HAP-1 (cell line): ENCODE results near the gene DLL1.

Experiments used
- DNase-seq, 2 experiments: peaks; one replicate each; pipeline ENCODE4 v3.0.0-alpha.2; 2016 to 2020; ENCODE audit warnings: low spot score in 2 of 2
- H3K27me3 ChIP-seq: fragments of 250-450 bp; sonication (Bioruptor Pico); 2 replicates; pipeline ENCODE4 v1.5.1; 2020; ENCODE audit warnings: low read depth, mild to moderate bottlenecking, moderate library complexity
- H3K36me3 ChIP-seq: fragments of 250-450 bp; sonication (Bioruptor Pico); replicated peaks from 2 replicates; pipeline ENCODE4 v1.5.1; 2020; ENCODE audit warnings: mild to moderate bottlenecking
- H3K4me1 ChIP-seq: fragments of 250-450 bp; sonication (Bioruptor Pico); 2 replicates; pipeline ENCODE4 v1.5.1; 2020; ENCODE audit warnings: mild to moderate bottlenecking
- H3K4me3 ChIP-seq: fragments of 250-450 bp; sonication (Bioruptor Pico); 2 replicates; pipeline ENCODE4 v1.5.1; 2020; ENCODE audit warnings: mild to moderate bottlenecking, moderate library complexity
- H3K9me3 ChIP-seq: fragments of 250-450 bp; sonication (Bioruptor Pico); 2 replicates; pipeline ENCODE4 v1.5.1; 2020; ENCODE audit warnings: mild to moderate bottlenecking, moderate library complexity
- in situ Hi-C: fragments of 300-500 bp; cut with MboI; formaldehyde crosslinking; loops from 3 replicates; pipeline ENCODE4 v1.14.3; 2020; ENCODE audit warnings: low sequenced_read_pairs, inconsistent platforms, mixed read lengths

DLL1 gene

DNA sequence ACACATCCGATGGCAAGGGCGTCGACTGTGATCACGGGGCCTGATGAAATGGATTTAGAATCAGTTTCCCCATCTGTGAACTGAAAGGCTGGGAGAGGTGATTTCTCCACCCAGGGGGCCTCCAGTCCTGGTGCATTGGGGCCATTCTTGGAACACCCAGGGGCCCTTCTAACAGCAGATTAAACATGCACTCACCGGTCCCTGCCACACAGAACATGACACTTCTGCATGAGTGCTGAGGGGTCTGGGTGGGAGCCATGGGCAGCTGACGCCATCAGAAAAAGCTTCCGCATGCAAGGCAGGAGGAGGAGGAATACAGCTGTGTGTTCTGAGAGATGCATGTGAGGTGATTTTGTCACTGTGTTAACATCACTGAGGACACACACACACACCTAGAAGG, 26.8 kb downstream of the DLL1 start:
- H3K4me3 ChIP-seq: no peak overlapping the region
- no peaks in the 10 kb centered on the region for H3K36me3 ChIP-seq
- no peaks in the 10 kb centered on the region for H3K27me3 ChIP-seq
- in situ Hi-C loops: no loop called here
- no peak for DNase-seq
- no peaks in the 10 kb centered on the region for H3K4me1 ChIP-seq
- no peaks in the 10 kb centered on the region for H3K9me3 ChIP-seq

DNA sequence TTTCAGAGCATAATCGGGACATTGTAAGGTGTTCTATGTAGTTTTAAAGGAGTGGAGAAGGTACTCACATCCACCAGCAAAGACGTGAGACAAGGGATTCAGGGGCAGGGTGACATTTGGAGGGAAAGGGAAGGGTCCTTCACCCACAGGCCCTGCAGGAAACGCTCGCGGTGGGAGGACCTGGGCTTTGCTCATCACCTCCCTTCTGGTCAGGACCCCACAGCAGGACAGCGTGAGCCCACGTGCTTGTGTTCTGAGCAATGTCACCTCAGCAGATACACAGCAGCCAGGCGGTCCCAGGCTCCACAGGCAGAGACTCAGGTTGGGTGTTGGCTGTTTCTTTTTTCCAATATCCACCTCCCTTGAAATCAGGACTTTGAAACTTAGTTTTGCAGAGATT, 27.5 kb downstream of the DLL1 start:
- in situ Hi-C loops: no loop called here
- no peaks in the 10 kb centered on the region for H3K9me3 ChIP-seq
- H3K36me3 ChIP-seq: no peaks in the 10 kb centered on the region
- no peak overlapping the region for H3K4me3 ChIP-seq
- no peaks in the 10 kb centered on the region for H3K27me3 ChIP-seq
- H3K4me1 ChIP-seq: no peaks in the 10 kb centered on the region
- DNase-seq: no peak

DNA sequence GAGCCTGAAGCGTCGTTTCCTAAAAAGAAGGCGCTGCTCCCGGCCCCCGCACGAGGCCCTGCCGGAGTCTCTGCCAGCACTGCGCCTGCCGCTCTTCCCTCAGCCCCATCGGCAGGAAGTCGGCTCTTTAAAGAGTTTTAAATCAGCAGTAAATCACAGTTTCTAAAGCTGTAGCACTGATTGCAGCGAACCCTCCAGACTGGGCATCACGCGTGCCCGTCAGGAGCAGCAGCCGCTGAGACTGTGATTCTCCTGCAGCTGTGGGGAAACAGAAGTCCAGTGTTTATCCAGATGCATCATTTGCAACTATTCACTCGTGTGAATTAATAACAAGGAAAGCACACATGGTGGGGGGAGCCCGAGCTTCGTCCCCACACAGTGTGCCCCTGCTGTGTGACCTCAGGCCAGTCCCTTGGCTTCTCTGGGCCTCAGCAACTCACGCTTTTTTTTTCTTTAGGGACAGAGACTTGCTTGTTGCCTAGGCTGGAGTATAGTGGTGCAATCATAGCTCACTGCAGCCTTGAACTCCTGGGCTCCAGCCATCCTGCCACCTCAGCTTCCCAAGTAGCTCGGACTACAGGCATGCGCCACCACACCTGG, 28.3 kb downstream of the DLL1 start:
- Histone ChIP-seq H3K9me3 (no peaks in the 10 kb centered on the region), H3K27me3 (no peaks in the 10 kb centered on the region), H3K4me1 (no peaks in the 10 kb centered on the region), H3K36me3 (no peaks in the 10 kb centered on the region), H3K4me3 (no peak overlapping the region)
- in situ Hi-C loops: no loop called here
- no peak for DNase-seq

DNA sequence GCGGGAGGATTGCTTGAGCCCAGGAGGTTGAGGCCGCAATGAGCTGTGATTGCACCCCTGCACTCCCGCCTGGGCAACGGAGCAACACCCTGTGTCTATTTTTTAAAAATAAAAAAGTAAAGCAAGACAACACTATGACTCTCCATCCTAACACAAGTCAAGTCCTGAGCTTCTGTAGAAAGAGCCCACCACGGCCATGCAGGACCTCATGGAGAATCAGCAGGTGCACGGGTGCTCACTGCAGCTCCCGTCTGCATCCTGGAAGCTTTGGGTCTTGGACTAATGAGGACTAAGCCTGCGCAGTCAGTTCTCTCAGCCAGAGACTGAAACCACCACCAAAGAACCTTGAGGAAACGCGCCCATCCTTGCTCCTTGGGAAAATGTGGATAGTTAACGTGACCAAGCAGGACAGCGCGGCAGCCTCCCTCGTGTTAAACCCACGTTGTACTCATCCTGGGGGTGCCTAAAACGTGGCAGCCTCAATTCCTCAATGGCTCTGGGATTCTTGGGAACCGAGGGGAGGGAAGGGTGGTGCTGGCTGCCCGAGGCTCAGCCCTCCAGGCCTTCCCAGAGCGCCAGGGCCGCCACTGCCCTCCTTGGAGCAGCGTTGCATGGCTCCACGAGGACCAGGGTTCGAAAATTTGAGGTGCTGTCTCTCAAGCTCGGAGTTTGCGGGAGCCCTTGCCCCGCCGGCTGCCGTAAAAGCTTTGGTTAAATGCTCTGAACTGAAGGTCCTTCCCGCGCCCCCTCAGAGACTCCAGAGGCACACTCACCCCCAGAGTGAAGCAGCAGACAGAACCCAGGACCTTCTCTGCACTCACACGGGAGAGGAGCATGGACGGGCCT, 29.0 kb downstream of the DLL1 start:
- no peak for DNase-seq
- Histone ChIP-seq H3K9me3 (no peaks in the 10 kb centered on the region), H3K36me3 (no peaks in the 10 kb centered on the region), H3K4me1 (no peaks in the 10 kb centered on the region), H3K4me3 (no peak overlapping the region), H3K27me3 (no peaks in the 10 kb centered on the region)
- in situ Hi-C loops: no loop called here

DNA sequence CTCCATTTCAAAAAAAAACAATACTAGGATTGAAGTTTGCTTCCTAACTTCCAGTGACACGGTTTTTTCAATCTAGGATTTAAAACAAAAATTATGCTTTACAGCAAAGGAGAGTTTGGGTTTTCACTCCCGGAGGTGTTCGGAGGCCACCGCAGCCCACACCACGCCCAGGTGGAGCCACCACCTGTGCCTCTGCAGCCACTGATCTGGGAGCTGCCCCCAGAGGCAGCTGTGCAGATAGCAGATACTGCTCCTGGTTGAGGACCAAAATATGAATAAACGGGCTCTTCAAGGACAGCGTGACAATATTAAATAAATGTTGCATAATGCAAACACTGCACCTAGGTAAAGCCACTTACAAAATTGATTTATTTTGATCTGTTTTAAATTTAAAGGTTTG, 30.2 kb downstream of the DLL1 start:
- in situ Hi-C loops: no loop called here

DNA sequence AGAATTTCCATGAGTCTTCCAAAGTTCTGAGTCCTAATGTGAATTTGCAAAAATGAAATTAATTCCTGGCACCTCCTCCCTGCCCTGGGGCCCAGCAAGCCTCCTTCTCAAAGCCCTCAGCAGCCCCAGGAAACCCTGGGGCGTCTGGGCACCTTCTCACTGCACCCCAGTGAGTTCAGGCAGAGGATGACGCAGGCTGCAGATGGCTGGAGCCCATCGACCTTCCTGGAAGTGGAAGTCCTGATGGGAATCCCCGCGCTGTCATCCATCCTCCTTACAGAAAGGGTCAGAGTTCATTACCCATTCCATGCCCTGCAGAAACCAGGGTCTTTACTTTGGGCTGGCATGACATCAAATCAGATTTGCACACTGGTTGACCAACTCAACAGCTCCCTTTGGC, 31.6 kb downstream of the DLL1 start:
- Histone ChIP-seq H3K4me1 (no peaks in the 10 kb centered on the region), H3K9me3 (no peaks in the 10 kb centered on the region), H3K36me3 (no peaks in the 10 kb centered on the region), H3K4me3 (no peak overlapping the region), H3K27me3 (no peaks in the 10 kb centered on the region)
- in situ Hi-C loops: no loop called here
- no peak for DNase-seq

More for the DNA sequence above, 30.2 kb downstream of the DLL1 start:
- no peak for DNase-seq
- Histone ChIP-seq H3K36me3 (no peaks in the 10 kb centered on the region), H3K27me3 (no peaks in the 10 kb centered on the region), H3K4me3 (no peak overlapping the region), H3K4me1 (no peaks in the 10 kb centered on the region), H3K9me3 (no peaks in the 10 kb centered on the region)

DNA sequence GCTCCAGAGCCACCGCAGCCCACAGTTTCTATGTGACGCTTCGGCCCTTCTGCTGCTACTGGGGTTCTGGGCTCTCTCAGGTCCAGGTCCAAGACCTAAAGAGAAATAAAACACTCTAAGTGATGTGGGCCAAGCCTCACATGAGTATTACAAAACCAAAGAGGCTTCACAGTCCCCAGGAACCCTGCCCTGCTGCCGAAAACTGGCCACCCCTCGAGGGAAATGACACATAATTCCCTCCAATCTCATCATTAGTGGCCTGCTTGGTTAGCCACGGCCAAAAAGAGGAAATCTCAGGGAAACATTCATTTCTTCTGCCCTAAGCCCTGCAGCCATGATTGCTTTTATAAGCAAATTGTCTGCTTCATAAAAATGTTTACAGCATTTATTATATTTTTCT, 32.5 kb downstream of the DLL1 start:
- no peak overlapping the region for H3K4me3 ChIP-seq
- no peaks in the 10 kb centered on the region for H3K36me3 ChIP-seq
- no peaks in the 10 kb centered on the region for H3K4me1 ChIP-seq
- in situ Hi-C loops: no loop called here
- DNase-seq: no peak
- H3K27me3 ChIP-seq: no peaks in the 10 kb centered on the region
- no peaks in the 10 kb centered on the region for H3K9me3 ChIP-seq

DNA sequence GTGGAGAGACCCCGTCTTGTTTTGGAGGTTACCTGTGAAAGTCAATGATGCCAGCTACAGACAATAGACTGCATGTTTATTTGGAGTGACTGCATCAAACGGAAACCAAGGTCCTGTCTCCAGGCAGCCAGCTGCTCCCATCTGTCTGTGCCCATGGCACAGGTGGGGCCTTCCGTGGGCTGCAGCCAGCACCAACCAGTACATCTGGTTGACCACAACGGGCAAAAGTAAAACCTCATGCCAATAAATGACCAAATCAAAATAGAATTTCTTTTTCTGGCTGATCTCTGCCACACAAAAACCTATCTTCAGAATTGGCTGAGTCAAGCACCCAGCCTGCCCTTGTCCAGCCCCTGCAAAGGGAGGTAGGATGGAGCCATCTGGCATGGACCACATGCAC, 33.5 kb downstream of the DLL1 start:
- no peak for DNase-seq
- in situ Hi-C loops: no loop called here
- Histone ChIP-seq H3K9me3 (no peaks in the 10 kb centered on the region), H3K4me3 (no peak overlapping the region), H3K27me3 (no peaks in the 10 kb centered on the region), H3K4me1 (no peaks in the 10 kb centered on the region), H3K36me3 (no peaks in the 10 kb centered on the region)

DNA sequence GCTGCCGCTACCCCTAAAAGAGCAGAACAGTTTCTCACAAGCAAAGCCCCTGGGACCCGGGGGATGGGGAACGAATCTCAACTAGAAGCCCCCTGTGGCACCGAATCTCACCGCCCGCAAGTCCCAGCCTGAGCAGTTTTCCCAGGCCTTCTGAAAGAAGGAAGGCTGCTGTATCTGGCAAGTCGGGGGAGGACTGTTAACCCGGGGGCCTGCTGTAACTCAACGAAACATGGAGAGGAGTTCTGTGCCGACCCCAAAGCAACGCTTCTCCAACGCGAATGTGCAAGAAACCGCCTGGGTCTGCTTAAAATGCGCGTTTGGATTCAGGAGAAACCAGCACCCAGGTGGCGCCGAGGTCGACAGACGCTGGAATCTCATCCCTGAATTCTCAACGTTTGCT, 34.2 kb downstream of the DLL1 start:
- no peaks in the 10 kb centered on the region for H3K9me3 ChIP-seq
- in situ Hi-C loops: no loop called here
- no peaks in the 10 kb centered on the region for H3K27me3 ChIP-seq
- no peak overlapping the region for H3K4me3 ChIP-seq
- H3K4me1 ChIP-seq: no peaks in the 10 kb centered on the region
- H3K36me3 ChIP-seq: no peaks in the 10 kb centered on the region
- DNase-seq: no peak

DNA sequence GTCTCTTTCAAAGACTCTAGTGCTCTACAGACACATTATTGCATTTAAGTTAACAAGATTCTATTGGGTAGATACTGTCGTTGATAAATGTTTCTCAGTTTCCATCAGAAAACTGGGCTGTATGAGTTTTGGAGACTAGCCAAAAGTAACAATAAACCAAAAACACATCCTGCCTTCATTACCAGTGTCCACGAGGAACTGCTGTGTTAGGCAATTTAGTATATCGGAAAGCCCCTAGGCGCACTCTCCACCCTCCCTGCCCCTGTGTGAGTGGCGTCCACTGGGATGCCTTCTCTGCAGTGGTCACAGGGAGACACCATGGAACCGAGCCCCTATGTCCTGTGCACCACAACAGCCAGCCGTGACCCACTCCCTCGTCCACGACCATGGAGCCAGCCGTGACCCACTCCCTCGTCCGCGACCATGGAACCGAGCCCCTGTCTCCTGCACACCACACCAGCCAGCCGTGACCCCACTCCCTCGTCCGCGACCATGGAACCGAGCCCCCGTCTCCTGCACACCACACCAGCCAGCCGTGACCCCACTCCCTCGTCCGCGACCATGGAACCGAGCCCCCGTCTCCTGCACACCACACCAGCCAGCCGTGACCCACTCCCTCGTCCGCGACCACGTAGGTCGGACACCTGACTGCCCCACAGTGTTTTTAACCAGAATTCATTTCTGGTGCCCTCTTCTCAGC, 35.3 kb downstream of the DLL1 start:
- no peaks in the 10 kb centered on the region for H3K36me3 ChIP-seq
- H3K4me3 ChIP-seq: no peak overlapping the region
- no peaks in the 10 kb centered on the region for H3K9me3 ChIP-seq
- in situ Hi-C loops: no loop called here
- DNase-seq: no peak
- H3K27me3 ChIP-seq: no peaks in the 10 kb centered on the region
- no peaks in the 10 kb centered on the region for H3K4me1 ChIP-seq

DNA sequence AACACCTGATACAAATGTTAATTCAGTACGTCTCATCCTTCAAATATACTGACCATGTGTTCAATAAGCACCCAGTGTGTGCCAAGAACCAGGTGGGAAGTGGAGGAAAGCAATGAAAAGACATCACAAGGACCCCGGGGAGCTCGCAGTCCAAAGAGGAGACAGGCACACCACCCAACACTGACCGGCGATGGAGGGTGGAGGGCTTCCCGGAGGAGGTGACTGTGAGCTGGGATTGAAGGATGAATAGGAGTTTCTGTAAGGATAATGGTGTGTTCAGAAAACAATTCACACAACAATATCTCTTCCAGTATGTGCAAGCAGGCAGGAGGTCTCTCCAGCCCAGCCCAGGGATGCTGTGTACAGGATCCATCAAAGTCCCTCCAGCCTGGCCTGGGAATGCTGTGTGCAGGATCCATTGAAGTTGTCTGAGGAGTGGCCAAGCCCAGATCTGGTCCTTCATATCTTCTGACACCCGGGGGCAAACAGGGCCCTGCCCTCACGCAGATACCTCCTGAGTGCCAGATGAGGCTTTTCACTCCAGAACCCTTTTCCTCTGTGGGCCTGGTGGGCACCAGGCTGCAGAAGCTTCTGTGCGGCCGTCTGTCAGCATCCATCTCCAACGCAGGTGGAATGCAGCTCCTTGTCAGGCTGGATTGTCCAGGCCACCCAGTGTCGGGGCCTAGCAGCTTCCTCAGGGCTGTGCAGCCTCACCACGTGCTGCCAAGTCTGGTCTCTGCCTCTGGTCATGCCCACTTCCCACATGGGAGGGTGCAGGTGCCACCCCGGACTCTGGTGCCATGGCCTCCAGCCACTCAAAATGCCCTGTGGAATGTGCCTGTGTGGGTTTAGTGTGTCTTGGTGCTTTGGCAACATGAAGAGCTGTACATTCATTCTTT, 36.3 kb downstream of the DLL1 start:
- no peaks in the 10 kb centered on the region for H3K4me1 ChIP-seq
- no peak overlapping the region for H3K4me3 ChIP-seq
- no peaks in the 10 kb centered on the region for H3K36me3 ChIP-seq
- H3K27me3 ChIP-seq: no peaks in the 10 kb centered on the region
- DNase-seq: no peak
- in situ Hi-C loops: no loop called here
- H3K9me3 ChIP-seq: no peaks in the 10 kb centered on the region

DNA sequence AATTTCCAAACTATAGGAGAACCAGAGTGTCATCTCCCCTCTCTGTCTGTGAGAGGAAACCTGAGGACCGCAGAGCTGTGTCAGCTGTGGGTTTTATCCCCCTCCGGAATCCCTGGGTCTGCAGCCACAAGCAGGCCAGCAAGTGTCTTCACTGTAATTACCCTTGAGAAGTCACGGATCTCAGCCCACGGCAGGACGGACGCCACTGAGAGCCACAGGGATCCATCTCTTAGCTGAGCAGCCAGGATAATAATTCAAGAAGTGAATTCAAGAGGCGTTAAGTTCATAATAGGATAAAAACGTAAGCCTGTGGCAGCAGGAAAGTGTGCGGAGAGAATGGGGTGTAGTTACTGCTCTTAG, 37.0 kb downstream of the DLL1 start:
- no peak overlapping the region for H3K4me3 ChIP-seq
- no peaks in the 10 kb centered on the region for H3K36me3 ChIP-seq
- H3K27me3 ChIP-seq: no peaks in the 10 kb centered on the region
- in situ Hi-C loops: no loop called here
- no peaks in the 10 kb centered on the region for H3K4me1 ChIP-seq
- no peaks in the 10 kb centered on the region for H3K9me3 ChIP-seq
- DNase-seq: no peak

DNA sequence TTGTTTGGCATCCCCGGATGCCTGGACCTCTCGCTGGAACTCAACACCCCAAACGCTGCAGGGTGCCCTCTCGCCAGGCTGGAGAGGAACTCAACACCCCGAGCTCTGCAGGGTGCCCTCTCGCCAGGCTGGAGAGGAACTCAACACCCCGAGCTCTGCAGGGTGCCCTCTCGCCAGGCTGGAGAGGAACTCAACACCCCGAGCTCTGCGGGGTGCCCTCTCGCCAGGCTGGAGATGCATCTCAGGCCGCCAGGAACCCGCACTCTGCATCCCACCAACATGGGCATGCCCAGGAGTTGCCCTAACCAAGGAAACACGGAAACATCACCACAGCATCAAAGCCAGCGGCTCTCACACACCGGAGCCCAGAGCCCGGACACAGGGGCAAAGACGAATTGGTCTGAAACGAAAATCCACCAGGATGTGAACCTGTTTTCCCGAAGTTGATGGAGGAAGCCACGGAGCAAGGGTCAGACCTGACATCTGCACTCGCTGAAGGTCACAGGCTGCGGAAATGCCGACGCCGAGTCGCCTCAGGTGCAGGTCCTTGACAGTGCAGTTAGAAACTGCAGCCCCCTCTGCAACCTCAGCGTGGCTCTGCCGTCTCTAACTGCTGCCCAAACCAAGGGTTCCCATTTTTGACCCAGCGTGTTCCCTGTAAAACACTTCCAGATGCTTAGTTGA, 37.5 kb downstream of the DLL1 start:
- in situ Hi-C loops: no loop called here
- Histone ChIP-seq H3K4me1 (no peaks in the 10 kb centered on the region), H3K27me3 (no peaks in the 10 kb centered on the region)

More for the DNA sequence above, 37.5 kb downstream of the DLL1 start:
- DNase-seq: no peak
- Histone ChIP-seq H3K4me3 (no peak overlapping the region), H3K9me3 (no peaks in the 10 kb centered on the region), H3K36me3 (no peaks in the 10 kb centered on the region)
